HEK293T (cell line): Measurements from ENCODE around the gene AIFM3.

Source experiments
- ELF4 ChIP-seq: fragments of 450-650 bp; IDR thresholded peaks from 2 replicates; pipeline ENCODE4 v1.6.1; 2017; ENCODE audit warnings: antibody characterized with exemption
- FOXK2 ChIP-seq: fragments of 450-650 bp; IDR thresholded peaks from 2 replicates; pipeline ENCODE4 v1.6.1; 2016; ENCODE audit warnings: mild to moderate bottlenecking
- FOXM1 ChIP-seq: fragments of 450-650 bp; IDR thresholded peaks from 2 replicates; pipeline ENCODE4 v1.6.1; 2017; ENCODE audit warnings: mild to moderate bottlenecking, borderline replicate concordance
- HDGF ChIP-seq: fragments of 450-650 bp; IDR thresholded peaks from 2 replicates; pipeline ENCODE4 v1.6.1; 2017; ENCODE audit warnings: antibody characterized with exemption, borderline replicate concordance

- TF ChIP-seq FOXK2 (no peak), HDGF (no peak), FOXM1 (no peak), ELF4 (no peak)
Observed at GRCh38 chr22:21026783-21027692, 60.0 kb downstream of the AIFM3 start.
